AG08396 (cell line): ENCODE results near the gene LEPROT.
"Not testable (repeated sequence)": the region's sequence is repeated elsewhere in the genome, so short reads cannot be mapped to it uniquely, and the experiment has no call there.

Experiments
- DNase-seq: peaks from one replicate; pipeline ENCODE4 v3.0.0; 2012; ENCODE audit warnings: low spot score, mixed read lengths

The LEPROT gene

DNA sequence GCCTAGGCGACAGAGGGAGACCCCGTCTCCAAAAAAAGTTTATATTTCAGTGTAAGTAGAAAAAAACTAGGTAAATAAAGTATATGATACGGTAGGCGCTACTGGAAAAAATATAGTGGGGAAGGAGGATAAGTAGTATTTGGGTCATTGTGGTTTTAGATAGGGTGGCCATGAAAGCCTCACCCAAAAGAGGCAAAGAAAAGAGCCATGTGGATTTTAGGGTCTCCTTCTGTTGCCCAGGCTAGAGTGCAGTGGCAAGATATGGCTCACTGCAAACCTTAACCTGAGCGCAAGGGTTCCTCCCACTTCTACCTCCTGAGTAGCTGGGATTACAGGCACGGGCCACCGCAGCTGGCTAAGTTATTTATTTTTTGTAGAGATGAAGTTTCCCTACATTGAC is 17.1 kb downstream of the LEPROT start:
- DNase-seq = no peak

DNA sequence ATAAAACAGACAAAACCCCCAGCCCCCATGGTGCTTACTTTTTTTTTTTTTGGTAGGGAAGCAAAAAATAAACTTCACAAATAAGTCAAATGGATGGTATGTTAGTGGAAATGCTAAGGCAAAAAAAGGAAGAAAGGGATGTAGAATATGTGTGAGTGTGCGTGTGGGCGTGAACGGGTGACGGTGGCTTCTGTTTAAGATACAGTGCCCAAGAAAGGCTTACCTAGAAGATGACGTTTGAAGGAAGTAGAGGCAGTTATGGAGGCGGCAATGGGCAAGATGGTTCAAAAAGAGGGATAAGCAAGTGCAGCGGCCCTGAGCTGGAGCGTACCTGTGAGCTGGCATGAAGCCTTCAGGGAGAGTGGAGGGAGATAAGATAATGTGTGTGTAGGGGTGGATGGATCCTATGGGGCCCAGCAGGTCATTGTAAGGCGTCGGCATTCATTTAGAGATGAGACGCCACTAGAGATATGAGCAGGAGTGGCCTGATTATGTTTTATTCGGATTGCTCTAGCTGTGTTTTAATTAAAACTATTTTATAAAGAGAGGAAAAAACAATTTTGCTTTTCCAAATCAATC is 19.9 kb downstream of the LEPROT start:
- DNase-seq = no peak

DNA sequence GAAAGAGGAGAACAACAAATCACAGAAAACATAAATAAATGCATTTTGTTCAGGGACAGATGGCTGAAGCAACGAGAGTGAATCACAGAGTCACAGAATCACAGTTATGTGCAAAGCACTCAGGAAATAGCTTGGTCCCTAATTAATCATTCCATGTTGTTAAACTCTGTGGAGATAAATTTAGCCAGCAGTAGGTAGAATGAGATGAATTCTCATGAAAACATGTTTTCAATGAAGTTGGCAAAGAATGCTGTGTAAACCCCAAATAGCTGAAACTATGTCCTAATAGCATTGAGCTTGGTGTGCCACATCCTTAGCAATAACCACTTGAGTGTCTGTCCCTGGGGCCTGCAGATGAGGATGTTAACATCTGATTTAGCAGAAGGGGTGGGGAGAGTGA is 20.4 kb downstream of the LEPROT start:
- peak; percentile 7 for DNase-seq

DNA sequence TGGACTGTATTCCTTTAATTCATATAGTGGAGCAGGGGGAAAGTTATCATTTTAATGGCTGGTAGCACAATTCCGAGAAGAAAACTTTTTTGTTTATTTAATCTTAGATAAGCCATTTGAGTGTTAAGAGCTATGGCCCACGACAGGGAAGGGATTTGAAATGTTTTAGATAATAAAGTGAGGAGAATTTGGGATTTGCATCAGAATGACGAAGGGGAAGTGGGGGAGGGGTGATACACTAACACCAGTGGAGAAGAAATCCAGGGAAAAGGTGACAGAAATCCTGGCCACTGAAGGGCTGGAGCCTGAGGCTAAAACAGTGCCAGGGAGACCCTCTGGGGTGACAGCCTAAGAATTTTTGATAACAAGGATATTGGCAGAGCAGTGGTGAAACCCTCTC is 21.0 kb downstream of the LEPROT start:
- no peak for DNase-seq

DNA sequence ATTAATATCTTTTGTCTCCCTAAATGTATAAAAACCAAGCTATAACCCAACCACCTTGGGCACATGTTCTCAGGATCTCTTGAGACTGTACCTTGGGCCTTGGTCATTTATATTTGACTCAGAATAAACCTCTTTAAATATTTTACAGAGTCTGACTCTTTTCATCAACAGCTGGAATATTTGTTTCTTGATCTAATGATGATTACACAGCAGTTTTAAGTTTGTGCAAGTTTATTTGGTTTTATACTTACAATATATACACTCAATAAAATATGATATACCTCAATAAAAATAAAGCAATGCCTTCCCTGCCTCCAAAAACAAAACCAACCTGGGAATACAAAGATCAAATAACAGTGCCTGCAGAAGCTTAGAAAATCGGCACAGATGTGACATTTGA is 22.0 kb downstream of the LEPROT start:
- DNase-seq = no peak

DNA sequence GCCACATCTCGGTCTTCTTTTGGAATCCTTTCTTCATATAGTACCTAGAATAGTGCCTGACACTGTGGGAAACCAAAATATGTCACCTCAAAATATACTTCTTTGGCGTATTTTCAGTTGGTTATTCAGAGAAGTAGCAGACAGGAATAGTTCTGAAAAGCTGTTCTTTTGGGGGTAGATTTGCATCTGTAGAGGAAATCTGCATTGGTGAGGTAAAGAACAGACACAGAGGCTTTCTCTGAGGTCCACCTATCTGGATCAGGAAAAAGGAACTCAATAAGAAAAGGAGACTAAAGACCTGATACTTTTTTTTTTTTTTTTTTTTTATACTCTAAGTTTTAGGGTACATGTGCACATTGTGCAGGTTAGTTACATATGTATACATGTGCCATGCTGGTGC is 23.2 kb downstream of the LEPROT start:
- no peak for DNase-seq

DNA sequence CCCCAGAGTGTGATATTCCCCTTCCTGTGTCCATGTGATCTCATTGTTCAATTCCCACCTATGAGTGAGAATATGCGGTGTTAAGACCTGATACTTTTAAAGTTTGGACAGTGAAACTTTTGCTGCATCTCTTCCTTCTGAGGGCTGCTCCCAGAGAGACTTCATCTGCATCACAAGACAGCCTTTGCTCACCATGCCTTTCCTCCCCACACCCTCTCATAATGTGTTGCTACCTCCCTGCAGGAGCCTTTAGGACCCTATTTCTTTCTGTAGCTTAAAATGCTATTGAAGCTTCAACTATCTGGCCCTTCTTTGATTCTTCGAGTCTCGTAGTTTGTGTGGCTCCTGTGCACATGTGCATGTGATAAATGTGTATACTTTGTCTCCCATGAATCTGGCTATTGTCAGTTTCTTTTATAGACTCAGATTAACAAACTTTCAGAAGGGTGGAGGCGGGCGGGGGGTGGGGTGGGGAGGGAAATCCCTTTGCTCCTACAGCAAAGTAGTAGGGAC is 23.7 kb downstream of the LEPROT start:
- DNase-seq = no peak

DNA sequence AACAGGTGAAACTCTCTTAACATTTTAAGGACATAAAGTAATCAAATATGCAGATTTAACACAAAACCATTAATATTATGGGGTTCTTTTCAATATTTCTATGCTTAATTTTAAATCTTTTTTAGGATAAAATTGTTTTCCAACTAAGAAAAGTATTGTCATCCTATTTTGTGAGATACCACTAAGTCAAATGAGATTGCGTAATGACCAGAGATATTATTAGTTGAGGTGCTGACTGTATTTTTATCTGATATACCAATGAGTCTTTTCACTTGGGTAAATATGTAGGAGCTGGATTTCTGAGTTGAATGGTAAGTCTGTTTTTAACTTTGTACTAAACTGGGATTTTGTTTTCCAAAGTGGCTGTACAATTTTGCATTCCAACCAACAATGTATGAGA is 25.4 kb downstream of the LEPROT start:
- no peak for DNase-seq

DNA sequence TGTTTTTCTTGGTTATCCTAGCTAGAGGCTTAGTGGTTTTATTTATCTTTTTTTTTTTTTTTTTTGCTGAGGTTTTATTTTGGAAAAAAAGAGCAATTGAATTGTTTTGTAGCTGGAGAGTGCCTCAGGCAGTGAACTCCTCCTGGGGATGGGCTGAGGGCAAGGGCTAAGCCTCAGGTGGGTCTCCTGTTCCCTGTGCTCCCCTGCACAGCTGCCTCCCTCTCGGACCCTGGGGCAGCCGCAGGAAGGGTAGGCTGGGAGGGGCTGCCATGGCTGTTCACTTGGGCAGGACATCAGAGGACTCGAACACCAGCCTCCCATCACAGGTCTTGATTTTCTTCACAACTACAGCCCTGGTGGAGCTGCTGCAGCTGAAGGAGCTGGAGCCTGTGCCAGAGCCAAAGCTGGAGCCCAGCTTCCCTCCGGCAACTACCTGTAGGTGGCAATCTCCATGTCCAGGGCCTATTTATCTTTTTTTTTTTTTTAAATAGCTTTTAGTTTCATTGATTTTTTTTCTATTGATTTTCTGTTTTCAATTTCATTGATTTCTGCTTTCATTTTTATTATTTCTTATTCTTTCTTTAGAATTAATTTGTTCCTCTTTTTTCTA is 28.9 kb downstream of the LEPROT start:
- no peak for DNase-seq

DNA sequence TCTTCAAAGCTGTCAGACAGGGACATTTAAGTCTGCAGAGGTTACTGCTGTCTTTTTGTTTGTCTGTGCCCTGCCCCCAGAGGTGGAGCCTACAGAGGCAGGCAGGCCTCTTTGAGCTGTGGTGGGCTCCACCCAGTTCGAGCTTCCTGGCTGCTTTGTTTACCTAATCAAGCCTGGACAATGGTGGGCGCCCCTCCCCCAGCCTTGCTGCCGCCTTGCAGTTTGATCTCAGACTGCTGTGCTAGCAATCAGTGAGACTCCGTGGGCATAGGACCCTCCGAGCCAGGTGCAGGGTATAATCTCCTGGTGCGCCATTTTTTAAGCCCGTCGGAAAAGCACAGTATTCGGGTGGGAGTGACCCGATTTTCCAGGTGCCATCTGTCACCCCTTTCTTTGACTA is 35.2 kb downstream of the LEPROT start:
- DNase-seq = not testable (repeated sequence)

DNA sequence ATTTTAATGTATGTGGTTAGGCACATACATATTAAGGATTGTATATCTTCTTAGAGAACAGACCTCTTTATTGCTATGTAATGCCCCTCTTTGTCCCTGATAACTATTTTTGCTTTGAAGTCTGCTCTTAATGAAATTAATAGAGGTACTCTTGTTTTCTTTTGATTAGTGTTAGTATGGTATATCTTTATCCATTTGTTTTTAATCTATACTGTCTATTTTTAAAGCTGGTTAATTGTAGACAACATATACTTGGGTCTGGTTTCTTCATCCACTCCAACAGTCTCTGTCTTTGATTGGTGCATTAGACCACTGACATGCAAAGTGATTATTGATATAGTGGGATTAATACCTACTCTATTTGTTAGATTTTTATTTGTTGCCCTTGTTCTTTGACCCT is 36.0 kb downstream of the LEPROT start:
- DNase-seq = no peak

DNA sequence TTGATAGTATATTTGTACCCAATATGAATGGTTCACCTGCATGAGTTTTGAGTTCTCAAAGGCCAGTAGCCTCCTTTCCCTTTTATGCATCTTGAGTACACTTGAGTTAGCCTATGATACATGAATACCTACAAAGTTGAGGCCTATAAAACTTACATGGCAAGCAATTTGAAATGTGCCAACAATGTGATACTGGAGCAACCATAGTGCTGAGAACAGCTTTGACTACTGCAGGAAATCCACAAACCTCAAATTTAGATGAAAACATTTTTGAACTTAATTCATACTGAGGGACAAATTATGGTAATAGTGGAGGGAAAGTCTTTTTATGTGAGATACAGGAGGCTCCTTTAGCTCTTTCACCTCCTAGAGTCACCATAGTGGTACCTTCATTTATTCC is 37.4 kb downstream of the LEPROT start:
- DNase-seq = no peak

DNA sequence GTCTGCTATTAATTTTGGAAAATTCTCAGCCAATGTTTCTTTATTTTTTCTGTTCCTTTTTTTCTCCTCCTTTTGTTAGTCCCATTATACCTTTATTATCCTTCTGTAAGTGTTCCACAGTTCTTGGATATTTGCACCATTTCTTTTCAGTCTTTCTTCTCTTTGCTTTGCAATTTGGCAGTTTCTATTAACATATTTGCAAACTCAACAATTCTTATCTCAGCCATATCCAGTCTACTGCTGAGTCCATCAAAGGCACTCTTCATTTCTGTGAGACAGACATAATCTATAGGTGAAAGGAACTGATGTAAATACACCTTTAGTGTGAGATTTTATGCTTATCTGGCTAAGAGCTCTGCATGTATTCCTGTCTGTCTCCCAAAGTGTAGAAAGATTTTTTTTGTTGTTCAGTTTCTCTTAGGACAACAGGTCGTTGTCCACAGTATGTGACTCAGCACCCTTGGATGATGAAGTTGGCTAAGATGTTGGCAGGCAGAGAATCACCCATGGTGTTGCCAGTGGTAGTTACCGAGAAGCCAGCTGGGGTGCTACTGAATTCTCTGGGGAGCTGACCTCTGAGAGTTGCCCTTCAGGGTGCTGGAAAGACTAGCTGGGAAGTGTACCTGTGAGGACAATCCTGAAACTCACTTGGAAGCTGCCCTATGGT is 38.4 kb downstream of the LEPROT start:
- no peak for DNase-seq

DNA sequence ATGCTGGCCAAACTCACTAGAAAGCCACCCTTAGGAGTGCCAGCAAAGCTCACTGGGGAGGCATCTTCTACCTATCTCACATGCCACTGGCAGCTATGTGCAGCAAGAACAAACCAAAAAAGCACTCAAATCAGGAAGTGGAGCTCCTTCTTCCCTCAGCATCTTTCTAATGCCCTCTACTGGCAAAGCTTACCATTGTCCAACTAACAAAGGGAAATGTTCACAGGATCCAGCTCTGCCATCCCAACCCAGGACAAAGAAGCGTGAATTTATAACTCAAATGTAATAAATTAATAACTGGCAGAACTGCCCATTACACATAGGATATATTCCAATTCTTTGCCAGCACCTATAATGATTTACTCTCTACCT is 38.9 kb downstream of the LEPROT start:
- peak; percentile 45 for DNase-seq

DNA sequence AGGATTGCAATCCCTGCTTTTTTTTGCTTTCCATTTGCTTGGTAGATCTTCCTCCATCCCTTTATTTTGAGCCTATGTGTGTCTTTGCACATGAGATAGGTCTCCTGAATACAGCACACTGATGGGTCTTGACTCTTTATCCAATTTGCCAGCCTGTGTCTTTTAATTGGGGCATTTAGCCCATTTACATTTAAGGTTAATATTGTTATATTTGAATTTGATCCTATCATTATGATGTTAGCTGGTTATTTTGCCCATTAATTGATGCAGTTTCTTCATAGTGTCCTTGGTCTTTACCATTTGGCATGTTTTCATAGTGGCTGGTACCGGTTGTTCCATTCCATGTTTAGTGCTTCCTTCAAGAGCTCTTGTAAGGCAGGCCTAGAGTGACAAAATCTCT is 45.4 kb downstream of the LEPROT start:
- not testable (repeated sequence) for DNase-seq

DNA sequence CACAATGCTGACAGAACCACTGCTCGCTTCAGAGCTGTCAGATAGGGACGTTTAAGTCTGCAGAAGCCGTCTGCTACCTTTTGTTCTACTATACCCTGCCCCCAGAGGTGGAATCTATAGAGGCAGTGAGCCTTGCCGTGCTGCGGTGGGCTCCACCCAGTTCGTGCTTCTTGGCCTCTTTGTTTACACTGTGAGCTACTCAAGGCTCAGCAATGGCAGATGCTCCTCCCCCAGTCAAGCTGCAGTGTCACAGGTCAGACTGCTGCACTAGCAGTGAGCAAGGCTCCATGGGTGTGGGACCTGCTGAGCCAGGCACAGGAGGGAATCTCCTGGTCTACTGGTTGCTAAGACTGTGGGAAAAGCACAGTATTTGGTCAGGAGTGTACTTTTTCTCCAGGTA is 47.1 kb downstream of the LEPROT start:
- DNase-seq = no peak

DNA sequence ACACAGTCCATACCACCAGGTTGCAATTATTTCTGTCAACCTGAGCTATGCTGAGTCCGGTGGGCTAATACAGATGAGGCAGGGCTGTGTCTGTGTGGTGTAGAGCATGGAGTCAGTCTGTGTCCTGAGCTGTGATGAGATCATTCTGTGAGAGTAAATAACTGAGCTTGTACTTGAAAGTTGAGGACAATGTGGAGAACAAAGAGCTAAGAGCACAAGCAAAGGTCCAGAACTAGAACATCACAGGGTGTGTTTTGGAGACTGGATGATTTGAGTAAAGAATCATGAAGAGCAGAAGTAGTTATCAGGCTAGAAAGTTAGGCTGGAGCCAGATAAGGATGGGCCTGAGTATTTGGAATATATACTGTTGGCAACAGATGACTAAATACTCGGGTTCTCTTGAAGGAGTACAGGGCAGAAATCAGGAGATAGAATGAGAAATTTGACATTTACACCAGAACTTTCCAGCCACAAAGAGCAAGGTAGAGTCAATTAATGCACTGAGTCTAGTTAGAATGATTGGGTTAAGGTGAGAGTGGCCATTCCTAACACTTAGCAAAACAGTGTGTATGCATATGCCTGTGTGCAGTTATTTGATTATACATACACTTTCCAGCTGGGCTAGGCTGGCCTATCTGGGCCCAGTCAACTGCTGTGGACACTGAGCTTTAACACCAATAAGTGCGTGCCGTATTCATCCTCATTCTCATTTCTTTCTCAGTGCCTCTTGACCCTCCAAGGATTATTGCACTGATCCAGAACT is 48.8 kb downstream of the LEPROT start:
- DNase-seq = no peak

DNA sequence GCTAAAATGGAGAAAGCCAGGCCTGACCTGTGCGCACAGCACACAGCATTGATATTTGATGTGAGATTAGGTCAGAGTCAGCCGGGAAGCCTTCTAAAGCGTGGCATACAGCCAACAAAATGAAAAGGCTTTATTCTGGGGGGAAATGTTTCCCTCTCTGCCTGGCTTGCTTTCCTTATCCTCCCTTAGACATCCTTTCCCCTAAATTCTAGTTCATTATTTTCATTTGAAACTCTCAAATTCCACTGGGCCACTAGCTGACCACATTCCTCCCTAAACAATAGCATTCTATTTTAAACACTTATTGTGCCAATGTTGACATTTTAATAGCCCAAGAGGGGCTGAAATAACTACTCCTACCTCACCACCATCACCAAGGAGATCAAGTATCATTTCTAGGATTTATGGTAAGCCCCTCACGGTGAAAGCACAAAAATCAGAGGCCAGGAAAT is 49.4 kb downstream of the LEPROT start:
- no peak for DNase-seq

DNA sequence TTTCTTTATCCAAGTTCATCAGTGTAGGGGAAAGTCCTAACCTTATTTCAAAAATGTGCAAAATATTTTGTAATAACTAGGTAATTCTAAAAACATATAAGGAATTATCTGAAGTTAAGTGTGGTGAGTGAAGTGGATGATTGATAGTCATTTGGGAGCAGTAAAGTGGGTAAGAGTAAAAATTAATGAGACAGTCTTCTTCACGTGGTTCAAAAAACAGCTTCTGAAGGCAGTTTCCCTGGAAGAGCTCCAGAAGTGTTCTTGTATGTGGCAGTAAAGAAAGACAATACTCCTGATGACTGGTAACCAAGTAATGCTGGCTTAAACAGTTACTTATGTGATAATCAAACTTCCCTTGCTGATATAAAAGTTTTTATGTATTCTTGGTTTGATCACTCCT is 50.3 kb downstream of the LEPROT start:
- no peak for DNase-seq

DNA sequence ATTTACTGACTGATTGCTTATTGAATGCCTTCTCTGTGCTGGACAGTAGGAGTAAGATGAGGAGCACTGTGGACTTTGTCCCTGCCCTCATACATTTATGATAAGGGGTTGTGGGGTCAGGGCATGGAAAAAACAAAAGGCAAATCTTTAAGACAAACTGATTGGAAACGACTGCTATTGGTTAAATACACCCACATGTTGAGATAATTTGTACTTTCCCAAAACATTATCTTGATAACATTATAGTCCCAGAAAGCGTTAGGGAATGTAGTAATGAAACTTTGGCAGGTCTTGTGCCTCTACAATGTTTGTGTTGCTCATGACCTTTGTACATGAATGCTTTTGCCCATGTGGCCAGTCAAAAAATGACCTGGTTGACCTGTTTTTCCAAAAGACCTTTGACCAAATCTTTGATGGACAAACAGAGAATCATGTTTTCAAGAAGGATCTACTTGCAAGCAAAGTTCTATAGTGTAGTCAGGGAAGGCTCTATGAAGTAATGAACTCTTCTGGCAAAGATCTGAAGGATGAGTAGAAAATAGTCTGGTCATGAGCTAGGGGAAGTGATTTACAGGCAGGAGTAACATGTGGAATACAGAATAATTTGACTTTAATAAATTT is 50.9 kb downstream of the LEPROT start:
- no peak for DNase-seq

DNA sequence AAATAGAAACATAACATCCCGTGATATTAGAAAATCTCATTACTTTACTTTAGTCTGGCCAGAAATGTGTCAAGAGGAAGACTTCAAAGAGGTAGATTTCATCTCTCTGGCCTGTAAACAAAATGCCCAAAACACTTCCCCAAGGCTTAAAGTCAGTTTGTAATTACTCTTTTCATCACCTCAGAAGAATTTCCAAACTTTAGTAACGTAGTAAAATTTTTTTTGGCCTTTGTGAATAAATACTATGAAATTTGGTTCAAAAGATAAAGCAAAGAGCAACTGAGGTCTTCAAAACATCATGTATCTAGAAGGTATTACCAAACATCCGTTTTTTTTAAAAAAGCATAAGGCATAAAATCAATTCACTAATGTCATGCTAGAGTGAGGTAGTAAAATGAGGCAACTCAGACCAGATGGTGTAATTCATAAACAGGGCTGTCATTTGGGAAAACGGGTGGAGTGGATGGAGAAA is 51.4 kb downstream of the LEPROT start:
- no peak for DNase-seq

DNA sequence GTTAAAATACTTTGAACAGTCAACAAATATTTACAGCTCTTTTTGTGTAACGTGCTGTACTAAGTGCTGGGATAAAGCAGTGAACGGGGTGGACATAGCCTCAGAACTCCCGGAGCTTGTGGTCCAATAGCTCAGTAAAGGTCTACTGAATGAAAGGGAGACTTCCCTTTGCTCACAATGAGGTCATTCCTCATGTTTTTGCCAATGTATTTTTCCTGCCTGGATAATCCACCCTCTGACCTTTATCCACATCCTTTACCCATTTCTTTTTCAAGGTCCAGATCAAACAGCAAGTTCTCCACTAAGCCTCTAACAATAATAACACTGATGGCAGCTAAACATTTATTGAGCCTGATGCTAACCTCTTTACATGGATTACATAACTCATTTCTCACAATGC is 55.9 kb downstream of the LEPROT start:
- no peak for DNase-seq
